ENCODE measurements around the gene OLFML2A. TPM values are rescaled to one million over a fixed set of nuclear protein-coding genes. Genes with fewer than 3 reads are reported as not detected.

The OLFML2A gene
- total and polyA plus RNA-seq, 2 of the 4 experiments (the other 2 are of a cell fraction): 2.0 to 5.9 TPM

DNA sequence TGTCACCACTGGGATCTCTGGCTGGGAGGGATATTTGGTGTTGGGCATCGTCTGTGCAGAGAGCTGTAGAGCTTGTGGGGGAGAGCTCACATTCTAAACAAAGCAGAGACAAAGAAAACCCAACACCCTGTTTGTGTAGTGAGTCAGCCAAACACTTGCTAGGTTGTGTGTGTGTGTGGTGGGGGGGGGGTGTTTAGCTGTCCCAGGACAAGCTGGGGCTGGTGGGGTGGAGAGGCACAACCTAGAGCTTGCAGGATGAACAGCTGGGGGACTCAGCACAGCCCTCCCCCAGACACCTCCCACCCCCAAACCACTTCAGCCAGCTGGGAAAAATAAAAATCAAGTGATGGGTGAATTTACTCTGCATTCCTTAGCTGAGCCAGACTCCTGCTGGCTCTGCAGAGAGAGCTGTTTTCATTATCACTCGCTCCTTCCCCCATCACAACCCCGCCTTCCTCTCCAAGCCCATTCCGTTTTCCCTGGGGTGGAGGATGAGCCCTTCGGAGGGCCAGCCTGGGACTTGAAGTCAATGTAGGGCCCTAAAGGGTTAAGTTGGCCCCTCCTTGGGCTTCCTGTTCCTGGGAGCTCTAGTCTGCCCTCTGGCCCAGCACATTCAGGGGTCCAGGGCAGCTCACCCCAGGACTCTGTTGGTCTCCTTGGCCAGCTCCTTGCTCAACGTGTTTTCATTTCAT lies 2.6 kb downstream of the OLFML2A start:
- in situ Hi-C loops (cut with MboI; ENCODE audit: low sequenced_read_pairs): loop anchor here (10.0 kb wide), 1 partner anchor 365 kb away; the partner anchor contains the start of gene SCAI
- no peaks in the 10 kb centered on the region for H3K36me3 ChIP-seq (ENCODE audit: control insufficient read depth, insufficient read depth, low read length)
- TF ChIP-seq RAD21 (IDR thresholded peaks at IDR 0.05; ENCODE audit: low read length): no peak; the same call in 1 of the 2 replicates
- TF ChIP-seq, protein P1, sequence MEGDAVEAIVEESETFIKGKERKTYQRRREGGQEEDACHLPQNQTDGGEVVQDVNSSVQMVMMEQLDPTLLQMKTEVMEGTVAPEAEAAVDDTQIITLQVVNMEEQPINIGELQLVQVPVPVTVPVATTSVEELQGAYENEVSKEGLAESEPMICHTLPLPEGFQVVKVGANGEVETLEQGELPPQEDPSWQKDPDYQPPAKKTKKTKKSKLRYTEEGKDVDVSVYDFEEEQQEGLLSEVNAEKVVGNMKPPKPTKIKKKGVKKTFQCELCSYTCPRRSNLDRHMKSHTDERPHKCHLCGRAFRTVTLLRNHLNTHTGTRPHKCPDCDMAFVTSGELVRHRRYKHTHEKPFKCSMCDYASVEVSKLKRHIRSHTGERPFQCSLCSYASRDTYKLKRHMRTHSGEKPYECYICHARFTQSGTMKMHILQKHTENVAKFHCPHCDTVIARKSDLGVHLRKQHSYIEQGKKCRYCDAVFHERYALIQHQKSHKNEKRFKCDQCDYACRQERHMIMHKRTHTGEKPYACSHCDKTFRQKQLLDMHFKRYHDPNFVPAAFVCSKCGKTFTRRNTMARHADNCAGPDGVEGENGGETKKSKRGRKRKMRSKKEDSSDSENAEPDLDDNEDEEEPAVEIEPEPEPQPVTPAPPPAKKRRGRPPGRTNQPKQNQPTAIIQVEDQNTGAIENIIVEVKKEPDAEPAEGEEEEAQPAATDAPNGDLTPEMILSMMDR (conservative IDR thresholded peaks at IDR 0.05; ENCODE audit: low read depth, low read length): no peak
- TF ChIP-seq FOS (IDR thresholded peaks at IDR 0.05; ENCODE audit: low read depth, low read length): peak; percentile 82
- TF ChIP-seq SMC3 (IDR thresholded peaks at IDR 0.05; ENCODE audit: low read depth, low read length): no peak
- TF ChIP-seq RCOR1 (IDR thresholded peaks at IDR 0.05; ENCODE audit: insufficient replicate concordance, low read length): peak; percentile 14
- TF ChIP-seq, protein P2, sequence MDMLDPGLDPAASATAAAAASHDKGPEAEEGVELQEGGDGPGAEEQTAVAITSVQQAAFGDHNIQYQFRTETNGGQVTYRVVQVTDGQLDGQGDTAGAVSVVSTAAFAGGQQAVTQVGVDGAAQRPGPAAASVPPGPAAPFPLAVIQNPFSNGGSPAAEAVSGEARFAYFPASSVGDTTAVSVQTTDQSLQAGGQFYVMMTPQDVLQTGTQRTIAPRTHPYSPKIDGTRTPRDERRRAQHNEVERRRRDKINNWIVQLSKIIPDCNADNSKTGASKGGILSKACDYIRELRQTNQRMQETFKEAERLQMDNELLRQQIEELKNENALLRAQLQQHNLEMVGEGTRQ (IDR thresholded peaks at IDR 0.05; ENCODE audit: low read depth, low read length): no peak
- TF ChIP-seq MAFK (IDR thresholded peaks at IDR 0.05; ENCODE audit: low read depth, low read length): 0 out of 2 replicates have a peak, but pooled peaks have one; percentile 5
- TF ChIP-seq NFE2L2 (IDR thresholded peaks at IDR 0.05; ENCODE audit: low read depth, low read length): peak; percentile 35; the same call in 1 of the 2 replicates
- TF ChIP-seq CHD1 (IDR thresholded peaks at IDR 0.05; ENCODE audit: low read depth, low read length): no peak
- TF ChIP-seq CEBPB (IDR thresholded peaks at IDR 0.05; ENCODE audit: low read depth, low read length): no peak
- TF ChIP-seq MXI1 (IDR thresholded peaks at IDR 0.05; ENCODE audit: borderline replicate concordance, low read depth, low read length): no peak
- no peak for TF ChIP-seq POLR2A (IDR thresholded peaks at IDR 0.05; ENCODE audit: low read depth, low read length)
- TF ChIP-seq MAZ (IDR thresholded peaks at IDR 0.05; ENCODE audit: borderline replicate concordance, low read depth, low read length): peak; percentile 88; the same call in 1 of the 2 replicates
- TF ChIP-seq, protein P3, sequence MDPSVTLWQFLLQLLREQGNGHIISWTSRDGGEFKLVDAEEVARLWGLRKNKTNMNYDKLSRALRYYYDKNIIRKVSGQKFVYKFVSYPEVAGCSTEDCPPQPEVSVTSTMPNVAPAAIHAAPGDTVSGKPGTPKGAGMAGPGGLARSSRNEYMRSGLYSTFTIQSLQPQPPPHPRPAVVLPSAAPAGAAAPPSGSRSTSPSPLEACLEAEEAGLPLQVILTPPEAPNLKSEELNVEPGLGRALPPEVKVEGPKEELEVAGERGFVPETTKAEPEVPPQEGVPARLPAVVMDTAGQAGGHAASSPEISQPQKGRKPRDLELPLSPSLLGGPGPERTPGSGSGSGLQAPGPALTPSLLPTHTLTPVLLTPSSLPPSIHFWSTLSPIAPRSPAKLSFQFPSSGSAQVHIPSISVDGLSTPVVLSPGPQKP (IDR thresholded peaks at IDR 0.05; ENCODE audit: borderline replicate concordance, low read depth, low read length): no peak

More for the DNA sequence above, 2.6 kb downstream of the OLFML2A start:
- H2AK9ac ChIP-seq (replicated peaks; ENCODE audit: low read depth, low read length, poor library complexity): peak overlapping the region; percentile 96
- H3K27ac ChIP-seq (ENCODE audit: insufficient read depth, low read length): peak overlapping the region; percentile 94
- H3K18ac ChIP-seq (ENCODE audit: low read depth, low read length): peak overlapping the region; percentile 80
- H2BK20ac ChIP-seq (ENCODE audit: low read depth, low read length): peak overlapping the region; percentile 93
- H2AFZ ChIP-seq (replicated peaks; ENCODE audit: low read length, poor library complexity): peak overlapping the region; percentile 82
- H3K27me3 ChIP-seq (ENCODE audit: control insufficient read depth, insufficient read depth, low read length): peaks cover 3% of the 10 kb centered on the region; the same call in 1 of the 2 replicates
- no TSS peak for BruUV-seq (replicated peaks)
- H2BK5ac ChIP-seq (ENCODE audit: low read depth, low read length, poor library complexity, severe bottlenecking): peak overlapping the region; percentile 68
- dilution Hi-C loops (cut with HindIII; ENCODE audit: low sequenced_read_pairs, unreplicated experiment) (no loop called here), intact Hi-C loops (cut with micrococcal nuclease) (loop anchor here (1.0 kb wide), 1 partner anchor 53 kb away; no protein-coding TSS in a partner anchor)
- peak overlapping the region; percentile 83 for H3K56ac ChIP-seq (ENCODE audit: extremely low read depth, insufficient read depth, low read length)
- POLR2A ChIA-PET (ENCODE audit: unreplicated experiment): interaction anchor here (0.6 to 0.7 kb wide), 2 partner anchors 18 to 72 kb away, joined by 4 to 20 read pairs; no protein-coding TSS in a partner anchor
- no peaks in the 10 kb centered on the region for H3K79me1 ChIP-seq (ENCODE audit: low read depth in 1 of 2, low read length in 2 of 2)
- DNase-seq (peak; percentile 98), ATAC-seq (ENCODE audit: low read depth) (peak; percentile 82)
- no peak overlapping the region for H3K4me3 ChIP-seq (ENCODE audit: insufficient read depth, low read depth, low read length)
- peaks cover 20% of the 10 kb centered on the region for H3K4me1 ChIP-seq (ENCODE audit: control insufficient read depth, insufficient read depth, low read length)
- H4K5ac ChIP-seq (ENCODE audit: low read depth, low read length): peak overlapping the region; percentile 84
- peak overlapping the region; percentile 68 for H3K4me2 ChIP-seq (ENCODE audit: low read depth, low read length)
- H3K14ac ChIP-seq (replicated peaks; ENCODE audit: low read depth, low read length): peak overlapping the region; percentile 65
- H3K9ac ChIP-seq (ENCODE audit: low read depth, low read length): peak overlapping the region; percentile 70
- peak overlapping the region; percentile 96 for H2AK5ac ChIP-seq (ENCODE audit: low read depth, low read length)
- H3K23ac ChIP-seq (ENCODE audit: low read depth, low read length): peak overlapping the region; percentile 63
- peak overlapping the region; percentile 82 to 90 for H4K8ac ChIP-seq (ENCODE audit: low read depth in 2 of 2, low read length in 2 of 2)
- H4K20me1 ChIP-seq (ENCODE audit: insufficient read depth, low read length): no peaks in the 10 kb centered on the region
- H4K91ac ChIP-seq (ENCODE audit: insufficient read depth, low read depth, low read length): peak overlapping the region; percentile 87
- no peaks in the 10 kb centered on the region for H3K9me3 ChIP-seq (ENCODE audit: control insufficient read depth, insufficient read depth, low read length)
- H3K9me1 ChIP-seq (ENCODE audit: insufficient read depth, low read length): 0 out of 2 replicates have a peak, but pooled peaks cover 4% of the 10 kb centered on the region
- CTCF ChIA-PET: interaction anchor here (0.6 to 1.3 kb wide), 2 partner anchors 53 to 74 kb away, joined by 3 to 16 read pairs; partner anchors contain the start of gene WDR38
- peak overlapping the region; percentile 89 for H3K4ac ChIP-seq (ENCODE audit: low read depth, low read length)
- peak overlapping the region; percentile 72; the same call in 2 of the 3 replicates for H2BK15ac ChIP-seq (ENCODE audit: low read depth, low read length)
- whole genome bisulfite sequencing, 2 experiments (ENCODE audit: extremely low coverage in 2 of 2, insufficient read length in 1 of 2): no CpG with 5 or more reads among the region's 6 CpGs
- H2BK120ac ChIP-seq (ENCODE audit: low read depth, low read length): peak overlapping the region; percentile 96
